Left ventricle myocardium inferior (tissue), 1 donor: Measurements from ENCODE around the gene RPL11. TPM values are rescaled to one million over a fixed set of nuclear protein-coding genes. Genes with fewer than 3 reads are reported as not detected.
A peak's percentile ranks its signal among the peaks of the same experiment; 100 is the strongest.

Experiments
- DNase-seq: peaks from one replicate; pipeline ENCODE4 v3.0.0-alpha.2; 2020
- H3K27ac ChIP-seq: fragments of 200-600 bp; replicated peaks from 2 replicates; pipeline ENCODE4 v1.8.0; 2021
- H3K27me3 ChIP-seq: fragments of 200-600 bp; 2 replicates; pipeline ENCODE4 v1.8.0; 2021; ENCODE audit warnings: low read depth
- H3K36me3 ChIP-seq: fragments of 200-600 bp; 2 replicates; pipeline ENCODE4 v1.8.0; 2021
- H3K4me1 ChIP-seq: fragments of 200-600 bp; 2 replicates; pipeline ENCODE4 v1.8.0; 2021
- H3K4me3 ChIP-seq: fragments of 200-600 bp; 2 replicates; pipeline ENCODE4 v1.8.0; 2021; ENCODE audit warnings: mild to moderate bottlenecking, moderate library complexity
- H3K9me3 ChIP-seq: fragments of 200-600 bp; replicated peaks from 2 replicates; pipeline ENCODE4 v1.8.0; 2021
- CTCF ChIP-seq: fragments of 200-600 bp; IDR thresholded peaks from 2 replicates; pipeline ENCODE4 v1.8.0; 2021; ENCODE audit warnings: antibody characterized with exemption, mild to moderate bottlenecking, borderline replicate concordance
- intact Hi-C: fragments of 100-400 bp; cut with micrococcal nuclease; formaldehyde crosslinking; loops from one replicate; pipeline ENCODE4 v1.11.0; 2022
- total RNA-seq: library from RNA; stranded (reverse); fragmentation: NEBNext Ultra II Directional; extraction: Animal tissue kit (Norgen Biotek cat#: 25700); gene quantifications from one replicate; pipeline ENCODE4 v1.2.1, GENCODE V29; 2021
- donor health status: DM: no; HTN: yes; CAD: no; lungs with severe emphysema.

RPL11 gene
- total RNA-seq, 1 donor from 2014 or later = 684 TPM

- intact Hi-C loops = no loop called here
- H3K9me3 ChIP-seq = no peaks in the 10 kb centered on the region
- no peak for DNase-seq
- H3K4me3 ChIP-seq = no peak overlapping the region
- no peak for TF ChIP-seq CTCF
- H3K4me1 ChIP-seq = no peaks in the 10 kb centered on the region
- H3K27ac ChIP-seq = no peak overlapping the region
- H3K27me3 ChIP-seq = no peaks in the 10 kb centered on the region
- H3K36me3 ChIP-seq = peaks cover 15% of the 10 kb centered on the region
Measured at GRCh38 chr1:23709229-23709628, 17.6 kb downstream of the RPL11 start.

- intact Hi-C loops = no loop called here
- Histone ChIP-seq H3K27me3 (no peaks in the 10 kb centered on the region), H3K27ac (no peak overlapping the region), H3K9me3 (no peaks in the 10 kb centered on the region), H3K4me1 (peaks cover 16% of the 10 kb centered on the region), H3K4me3 (no peak overlapping the region), H3K36me3 (no peaks in the 10 kb centered on the region)
- peak; percentile 30 for TF ChIP-seq CTCF
- DNase-seq = no peak
Measured at GRCh38 chr1:23718482-23718881, 26.9 kb downstream of the RPL11 start.

GRCh38 chr1:23719162-23719820 is 27.7 kb downstream of the RPL11 start:
- Histone ChIP-seq H3K36me3 (no peaks in the 10 kb centered on the region), H3K4me1 (peaks cover 16% of the 10 kb centered on the region), H3K4me3 (no peak overlapping the region), H3K9me3 (no peaks in the 10 kb centered on the region), H3K27me3 (no peaks in the 10 kb centered on the region), H3K27ac (no peak overlapping the region)
- intact Hi-C loops = no loop called here
- no peak for DNase-seq
- TF ChIP-seq CTCF = no peak

- peaks cover 16% of the 10 kb centered on the region for H3K4me1 ChIP-seq
- intact Hi-C loops = no loop called here
- no peak overlapping the region for H3K27ac ChIP-seq
- TF ChIP-seq CTCF = no peak
- no peaks in the 10 kb centered on the region for H3K9me3 ChIP-seq
- no peaks in the 10 kb centered on the region for H3K27me3 ChIP-seq
- no peak for DNase-seq
- no peak overlapping the region for H3K4me3 ChIP-seq
- H3K36me3 ChIP-seq = no peaks in the 10 kb centered on the region
Measured at GRCh38 chr1:23720256-23720995, 28.8 kb downstream of the RPL11 start.

GRCh38 chr1:23722652-23723051 is 31.0 kb downstream of the RPL11 start:
- DNase-seq = no peak
- intact Hi-C loops = no loop called here
- H3K9me3 ChIP-seq = no peaks in the 10 kb centered on the region
- no peak overlapping the region for H3K27ac ChIP-seq
- H3K36me3 ChIP-seq = no peaks in the 10 kb centered on the region
- TF ChIP-seq CTCF = no peak
- H3K4me1 ChIP-seq = peaks cover 21% of the 10 kb centered on the region
- H3K27me3 ChIP-seq = no peaks in the 10 kb centered on the region
- H3K4me3 ChIP-seq = no peak overlapping the region
